ENCODE measurements around the gene DPP10.

- TF ChIP-seq CTCF (IDR thresholded peaks at IDR 0.05; ENCODE audit: low read length), result no peak
- no peak for TF ChIP-seq EZH2 (IDR thresholded peaks at IDR 0.05; ENCODE audit: borderline replicate concordance, low read length)
Measured at GRCh38 chr2:114919985-114920384, 477.5 kb downstream of the DPP10 start.

Measured in OCI-LY1 (cell line).